ENCODE results near the gene PIGN.

The PIGN gene

GRCh38 chr18:62066102-62066818, 120.6 kb downstream of the PIGN start:
- TF ChIP-seq, protein P1, sequence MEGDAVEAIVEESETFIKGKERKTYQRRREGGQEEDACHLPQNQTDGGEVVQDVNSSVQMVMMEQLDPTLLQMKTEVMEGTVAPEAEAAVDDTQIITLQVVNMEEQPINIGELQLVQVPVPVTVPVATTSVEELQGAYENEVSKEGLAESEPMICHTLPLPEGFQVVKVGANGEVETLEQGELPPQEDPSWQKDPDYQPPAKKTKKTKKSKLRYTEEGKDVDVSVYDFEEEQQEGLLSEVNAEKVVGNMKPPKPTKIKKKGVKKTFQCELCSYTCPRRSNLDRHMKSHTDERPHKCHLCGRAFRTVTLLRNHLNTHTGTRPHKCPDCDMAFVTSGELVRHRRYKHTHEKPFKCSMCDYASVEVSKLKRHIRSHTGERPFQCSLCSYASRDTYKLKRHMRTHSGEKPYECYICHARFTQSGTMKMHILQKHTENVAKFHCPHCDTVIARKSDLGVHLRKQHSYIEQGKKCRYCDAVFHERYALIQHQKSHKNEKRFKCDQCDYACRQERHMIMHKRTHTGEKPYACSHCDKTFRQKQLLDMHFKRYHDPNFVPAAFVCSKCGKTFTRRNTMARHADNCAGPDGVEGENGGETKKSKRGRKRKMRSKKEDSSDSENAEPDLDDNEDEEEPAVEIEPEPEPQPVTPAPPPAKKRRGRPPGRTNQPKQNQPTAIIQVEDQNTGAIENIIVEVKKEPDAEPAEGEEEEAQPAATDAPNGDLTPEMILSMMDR (IDR thresholded peaks at IDR 0.05; ENCODE audit: low read depth, low read length) = no peak
- H3K4me3 ChIP-seq (ENCODE audit: low read depth, low read length) = no peak overlapping the region

DNA sequence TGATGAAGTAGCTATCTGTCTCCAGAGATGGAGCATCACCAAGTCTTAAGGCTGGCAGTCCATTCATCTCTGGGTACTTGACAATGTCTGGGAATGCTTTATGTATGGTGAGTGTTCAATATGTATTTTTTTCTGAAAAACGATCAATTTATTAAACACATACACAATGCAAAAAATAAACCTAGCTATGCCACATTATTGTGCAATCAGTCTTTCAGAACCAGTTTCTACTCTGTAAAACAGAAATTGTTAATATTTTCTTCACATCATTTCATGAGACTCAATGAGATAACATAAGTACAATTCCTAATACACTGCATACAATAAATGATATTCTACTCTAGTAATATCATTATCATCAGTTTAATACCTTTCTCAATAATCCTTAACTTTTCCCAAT, 122.5 kb downstream of the PIGN start:
- TF ChIP-seq, protein P1 (IDR thresholded peaks at IDR 0.05; ENCODE audit: low read depth, low read length) = no peak
- H3K4me3 ChIP-seq (ENCODE audit: low read depth, low read length) = no peak overlapping the region

- H3K4me3 ChIP-seq (ENCODE audit: low read depth, low read length) = no peak overlapping the region
- TF ChIP-seq, protein P1 (IDR thresholded peaks at IDR 0.05; ENCODE audit: low read depth, low read length) = no peak
Observed at GRCh38 chr18:62061821-62062478, 124.9 kb downstream of the PIGN start.

- no peak overlapping the region for H3K4me3 ChIP-seq (ENCODE audit: low read depth, low read length)
- TF ChIP-seq, protein P1 (IDR thresholded peaks at IDR 0.05; ENCODE audit: low read depth, low read length) = no peak
Observed at GRCh38 chr18:62060820-62061219, 126.0 kb downstream of the PIGN start.

- TF ChIP-seq, protein P1 (IDR thresholded peaks at IDR 0.05; ENCODE audit: low read depth, low read length) = no peak
- no peak overlapping the region for H3K4me3 ChIP-seq (ENCODE audit: low read depth, low read length)
Observed at GRCh38 chr18:62054929-62055498, 131.8 kb downstream of the PIGN start.

GRCh38 chr18:62048279-62048678, 138.6 kb downstream of the PIGN start:
- H3K4me3 ChIP-seq (ENCODE audit: low read depth, low read length) = no peak overlapping the region
- TF ChIP-seq, protein P1 (IDR thresholded peaks at IDR 0.05; ENCODE audit: low read depth, low read length) = no peak

- H3K4me3 ChIP-seq (ENCODE audit: low read depth, low read length) = no peak overlapping the region
- TF ChIP-seq, protein P1 (IDR thresholded peaks at IDR 0.05; ENCODE audit: low read depth, low read length) = no peak
Observed at GRCh38 chr18:62045316-62045715, 141.5 kb downstream of the PIGN start.
